H1 (cell line): ENCODE data around the gene MED12L. TPM values are rescaled to one million over a fixed set of nuclear protein-coding genes. Genes with fewer than 3 reads are reported as not detected.

Experiments
- CTCF ChIA-PET: fragments of 300-600 bp; sonication (Branson Sonifier 250); formaldehyde crosslinking; loops from one replicate; lab custom pipeline; 2021; ENCODE audit not compliant: partially characterized antibody; lab: Charles Lee
- POLR2A ChIA-PET: fragments of 300-600 bp; sonication (Branson Sonifier 250); formaldehyde crosslinking; loops from one replicate; lab custom pipeline; 2021; ENCODE audit warnings: inconsistent platforms; ENCODE audit not compliant: partially characterized antibody; lab: Charles Lee
- DNase-seq, 2 experiments: peaks; one replicate each; pipeline versions ENCODE4 v3.0.0 to v3.0.0-alpha.2; 2010 to 2022; ENCODE audit warnings: low spot score in 2 of 2, low read depth in 1 of 2, mixed read lengths in 1 of 2
- FAIRE-seq: peaks from 2 replicates; lab custom pipeline; 2011; peaks lifted over from hg19 to GRCh38; lab: Jason Lieb, UNC
- H2AFZ ChIP-seq: 2 replicates; pipeline ENCODE4 v1.8.1; 2012; ENCODE audit warnings: low read length, inconsistent platforms
- H2AK5ac ChIP-seq: 2 replicates; pipeline ENCODE4 v1.6.1; 2013; ENCODE audit warnings: low read depth, low read length
- H2BK120ac ChIP-seq: replicated peaks from 2 replicates; pipeline ENCODE3; 2013; ENCODE audit warnings: low read depth, low read length, inconsistent platforms
- H2BK12ac ChIP-seq: 2 replicates; pipeline ENCODE4 v1.6.1; 2013; ENCODE audit warnings: low read depth, low read length
- H2BK15ac ChIP-seq: 2 replicates; pipeline ENCODE4 v1.6.1; 2013; ENCODE audit warnings: low read length
- H2BK20ac ChIP-seq: 2 replicates; pipeline ENCODE4 v1.6.1; 2013; ENCODE audit warnings: low read length
- H2BK5ac ChIP-seq: 2 replicates; pipeline ENCODE4 v1.6.1; 2013; ENCODE audit warnings: low read depth, low read length
- H3K14ac ChIP-seq: 2 replicates; pipeline ENCODE4 v1.6.1; 2013; ENCODE audit warnings: inconsistent platforms; ENCODE audit not compliant: insufficient read length
- H3K18ac ChIP-seq: 2 replicates; pipeline ENCODE4 v1.6.1; 2013; ENCODE audit warnings: low read length; ENCODE audit errors: extremely low read depth
- H3K23ac ChIP-seq: 2 replicates; pipeline ENCODE4 v1.6.1; 2013; ENCODE audit warnings: inconsistent platforms; ENCODE audit not compliant: insufficient read length
- H3K23me2 ChIP-seq: 2 replicates; pipeline ENCODE4 v1.6.1; 2013; ENCODE audit warnings: low read depth, low read length
- H3K27ac ChIP-seq: 2 replicates; pipeline ENCODE4 v1.6.1; 2011; ENCODE audit warnings: low read depth, low read length, inconsistent platforms
- H3K27me3 ChIP-seq, 4 experiments: replicated peaks in 1 of 4; 1 replicate in 1 of 4; 2 replicates in 3 of 4; pipeline versions ENCODE4 v1.6.1 to v1.8.1; 2011 to 2013; ENCODE audit warnings: low read length in 3 of 4, mild to moderate bottlenecking in 3 of 4, inconsistent platforms in 2 of 4, mixed read lengths in 2 of 4, moderate library complexity in 1 of 4; ENCODE audit not compliant: control insufficient read depth in 3 of 4, insufficient read depth in 3 of 4; ENCODE audit errors: extremely low read depth in 1 of 4
- H3K36me3 ChIP-seq, 4 experiments: 2 replicates each; pipeline versions ENCODE4 v1.6.1 to v1.8.1; 2011 to 2013; ENCODE audit warnings: mild to moderate bottlenecking in 4 of 4, low read length in 3 of 4, moderate library complexity in 2 of 4, control low read depth in 1 of 4, inconsistent platforms in 1 of 4; ENCODE audit not compliant: insufficient read depth in 4 of 4, control insufficient read depth in 2 of 4
- H3K4ac ChIP-seq: replicated peaks from 2 replicates; pipeline ENCODE3; 2013; ENCODE audit warnings: low read length, low read depth, mixed read lengths, inconsistent platforms; ENCODE audit not compliant: insufficient read length
- H3K4me1 ChIP-seq, 4 experiments: replicated peaks in 1 of 4; 1 replicate in 1 of 4; 2 replicates in 3 of 4; pipeline versions ENCODE4 v1.6.1 to v1.8.1; 2011 to 2013; ENCODE audit warnings: low read length in 3 of 4, inconsistent platforms in 2 of 4, mixed read lengths in 1 of 4; ENCODE audit not compliant: insufficient read depth in 4 of 4, control insufficient read depth in 3 of 4
- H3K4me2 ChIP-seq, 2 experiments: 2 replicates each; pipeline versions ENCODE4 v1.6.1 to v1.8.1; 2011 to 2013; ENCODE audit warnings: low read depth in 2 of 2, low read length in 2 of 2, control low read depth in 1 of 2, inconsistent platforms in 1 of 2, mild to moderate bottlenecking in 1 of 2; ENCODE audit not compliant: insufficient read depth in 1 of 2
- H3K4me3 ChIP-seq, 4 experiments: fragments of 200-600, 300-600 bp in 1 of 4; sonication (generic), shearing (Covaris generic), sonication (Bioruptor Twin) in 1 of 4; 2 replicates each; pipeline versions ENCODE4 v1.5.1 to v1.8.1; 2011 to 2016; ENCODE audit warnings: low read length in 4 of 4, low read depth in 3 of 4, control low read depth in 2 of 4, inconsistent platforms in 2 of 4, mild to moderate bottlenecking in 2 of 4, mixed read lengths in 1 of 4, moderate library complexity in 1 of 4; ENCODE audit not compliant: insufficient read depth in 2 of 4; ENCODE audit errors: extremely low read depth in 1 of 4
- H3K56ac ChIP-seq: replicated peaks from 2 replicates; pipeline ENCODE3; 2013; ENCODE audit warnings: low read depth, mild to moderate bottlenecking, mixed read lengths, low read length, inconsistent platforms; ENCODE audit not compliant: insufficient read length
- H3K79me1 ChIP-seq: 2 replicates; pipeline ENCODE4 v1.6.1; 2013; ENCODE audit warnings: low read depth, low read length, control low read depth
- H3K79me2 ChIP-seq, 2 experiments: 2 replicates each; pipeline versions ENCODE4 v1.6.1 to v1.8.1; 2012 to 2013; ENCODE audit warnings: low read length in 2 of 2, mild to moderate bottlenecking in 2 of 2, inconsistent platforms in 1 of 2; ENCODE audit not compliant: insufficient read depth in 2 of 2, control insufficient read depth in 1 of 2
- H3K9ac ChIP-seq, 4 experiments: replicated peaks in 1 of 4; 1 replicate in 1 of 4; 2 replicates in 3 of 4; pipeline versions ENCODE4 v1.6.1 to v1.8.1; 2011 to 2013; ENCODE audit warnings: low read depth in 3 of 4, low read length in 3 of 4, control low read depth in 2 of 4, mild to moderate bottlenecking in 2 of 4, moderate library complexity in 2 of 4, inconsistent platforms in 1 of 4; ENCODE audit errors: extremely low read depth in 1 of 4
- H3K9me3 ChIP-seq, 2 experiments: 2 replicates each; pipeline versions ENCODE4 v1.6.1 to v1.8.1; 2012 to 2013; ENCODE audit warnings: mild to moderate bottlenecking in 2 of 2, moderate library complexity in 2 of 2, control low read depth in 1 of 2, inconsistent platforms in 1 of 2, low read depth in 1 of 2, low read length in 1 of 2, mixed read lengths in 1 of 2; ENCODE audit not compliant: insufficient read depth in 2 of 2
- H4K20me1 ChIP-seq, 2 experiments: replicated peaks in 1 of 2; 2 replicates each; pipeline versions ENCODE3 to v1.8.1; 2011 to 2013; ENCODE audit warnings: inconsistent platforms in 2 of 2, low read length in 2 of 2, mild to moderate bottlenecking in 1 of 2; ENCODE audit not compliant: insufficient read depth in 2 of 2, control insufficient read depth in 1 of 2
- H4K5ac ChIP-seq: 2 replicates; pipeline ENCODE4 v1.6.1; 2013; ENCODE audit warnings: low read length, low read depth, mixed read lengths, inconsistent platforms; ENCODE audit not compliant: insufficient read length
- H4K8ac ChIP-seq: 2 replicates; pipeline ENCODE4 v1.8.0; 2013; ENCODE audit warnings: mild to moderate bottlenecking, moderate library complexity, low read length, inconsistent platforms; ENCODE audit not compliant: insufficient read depth; ENCODE audit errors: extremely low read depth
- H4K91ac ChIP-seq: replicated peaks from 2 replicates; pipeline ENCODE3; 2013; ENCODE audit warnings: low read length, mixed read lengths, inconsistent platforms; ENCODE audit not compliant: insufficient read length
- ATF3 ChIP-seq: IDR thresholded peaks from 2 replicates; pipeline ENCODE4 v1.6.1; 2011; ENCODE audit warnings: low read depth, mild to moderate bottlenecking, low read length; ENCODE audit not compliant: insufficient read depth
- BRCA1 ChIP-seq: IDR thresholded peaks from 2 replicates; pipeline ENCODE4 v1.6.1; 2012; ENCODE audit warnings: low read depth, low read length, improper control_type of control experiment
- CHD1 ChIP-seq: IDR thresholded peaks from 2 replicates; pipeline ENCODE4 v1.6.1; 2012; ENCODE audit warnings: low read depth, low read length, improper control_type of control experiment
- CREB1 ChIP-seq: IDR thresholded peaks from 2 replicates; pipeline ENCODE4 v1.6.1; 2012; ENCODE audit warnings: inconsistent platforms
- EGR1 ChIP-seq: IDR thresholded peaks from 2 replicates; pipeline ENCODE4 v1.6.1; 2011; ENCODE audit warnings: low read depth, low read length, borderline replicate concordance
- NRF1 ChIP-seq: IDR thresholded peaks from 2 replicates; pipeline ENCODE4 v1.6.1; 2011; ENCODE audit warnings: mild to moderate bottlenecking, low read depth, low read length, improper control_type of control experiment
- SP1 ChIP-seq: IDR thresholded peaks from 2 replicates; pipeline ENCODE4 v1.6.1; 2011; ENCODE audit warnings: low read depth, low read length
- TBP ChIP-seq: IDR thresholded peaks from 2 replicates; pipeline ENCODE4 v1.6.1; 2011; ENCODE audit warnings: low read depth, low read length, improper control_type of control experiment
- TCF12 ChIP-seq: IDR thresholded peaks from 2 replicates; pipeline ENCODE4 v1.6.1; 2011; ENCODE audit warnings: low read depth, mild to moderate bottlenecking, low read length
- WGBS, 2 experiments: shearing (Covaris generic) in 1 of 2; methylation state at CpG; one replicate each; pipeline versions ENCODE4 v1.1.6 to v1.1.7; 2013 to 2015; ENCODE audit warnings: low lambda C conversion rate in 2 of 2, mixed read lengths in 2 of 2, inconsistent platforms in 1 of 2, low coverage in 1 of 2, missing lambda C conversion rate in 1 of 2; ENCODE audit not compliant: insufficient replicate concordance in 2 of 2, insufficient coverage in 1 of 2, insufficient read length in 1 of 2; ENCODE audit errors: extremely low coverage in 1 of 2, missing lambda C conversion rate in 1 of 2; 5-methylcytosine and 5-hydroxymethylcytosine counted together
- polyA plus RNA-seq, 7 experiments: library from polyadenylated mRNA; depleted of rRNA in 3 of 7; stranded (reverse) in 5 of 7; unstranded in 2 of 7; fragments of >200 nt in 5 of 7; fragments of 200-250 nt in 2 of 7; gene quantifications; 1 replicate in 5 of 7; 2 replicates in 1 of 7; 4 replicates in 1 of 7; pipeline versions ENCODE4 v1.2.1 to v1.2.3, GENCODE V29; 2011 to 2013; ENCODE audit warnings: missing spikeins in 2 of 7, mixed read lengths in 2 of 7
- total RNA-seq: library from RNA; stranded (reverse); fragmentation: NEBNext Ultra II Directional; extraction: Animal tissue kit (Norgen Biotek cat#: 25700); gene quantifications from 2 replicates; pipeline ENCODE4 v1.2.1, GENCODE V29; 2021
- TF ChIP-seq, protein P1 (sequence below): IDR thresholded peaks from 2 replicates; pipeline ENCODE4 v1.6.1; 2012; ENCODE audit warnings: low read length, inconsistent platforms

Gene MED12L
- total and polyA plus RNA-seq, 2 of the 8 experiments (the other 6 are each of a cell fraction or from before 2014, with no cell fraction given): 3.6 to 26.2 TPM

DNA sequence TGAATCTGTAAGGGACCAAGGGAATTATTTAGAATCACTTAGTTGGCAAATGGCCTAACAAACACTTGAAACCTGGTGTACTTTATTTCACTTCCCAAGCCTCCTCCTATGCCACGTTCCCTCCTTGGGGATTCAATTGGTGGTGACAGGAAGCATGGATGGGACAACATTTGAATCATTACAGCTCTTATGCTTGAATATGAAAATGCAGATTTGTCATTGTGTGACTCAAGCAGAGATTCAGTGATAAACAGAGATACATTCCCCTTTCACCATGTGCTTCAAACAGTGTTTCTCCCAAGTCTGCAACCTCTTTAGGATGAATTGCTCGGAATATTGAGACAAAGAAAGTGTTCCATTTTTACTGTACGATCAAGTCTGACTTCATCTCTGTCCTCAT is 32.7 kb upstream of the MED12L start:
- Histone ChIP-seq H2BK20ac (no peak overlapping the region), H4K5ac (no peak overlapping the region), H3K23ac (no peak overlapping the region), H3K56ac (no peak overlapping the region)
- POLR2A ChIA-PET: no interaction called here
- TF ChIP-seq, protein P1, sequence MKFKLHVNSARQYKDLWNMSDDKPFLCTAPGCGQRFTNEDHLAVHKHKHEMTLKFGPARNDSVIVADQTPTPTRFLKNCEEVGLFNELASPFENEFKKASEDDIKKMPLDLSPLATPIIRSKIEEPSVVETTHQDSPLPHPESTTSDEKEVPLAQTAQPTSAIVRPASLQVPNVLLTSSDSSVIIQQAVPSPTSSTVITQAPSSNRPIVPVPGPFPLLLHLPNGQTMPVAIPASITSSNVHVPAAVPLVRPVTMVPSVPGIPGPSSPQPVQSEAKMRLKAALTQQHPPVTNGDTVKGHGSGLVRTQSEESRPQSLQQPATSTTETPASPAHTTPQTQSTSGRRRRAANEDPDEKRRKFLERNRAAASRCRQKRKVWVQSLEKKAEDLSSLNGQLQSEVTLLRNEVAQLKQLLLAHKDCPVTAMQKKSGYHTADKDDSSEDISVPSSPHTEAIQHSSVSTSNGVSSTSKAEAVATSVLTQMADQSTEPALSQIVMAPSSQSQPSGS: no peak
- TF ChIP-seq SP1: no peak
- TF ChIP-seq NRF1: no peak
- TF ChIP-seq ATF3: no peak
- TF ChIP-seq EGR1: no peak
- TF ChIP-seq TBP: no peak
- no peak for TF ChIP-seq CREB1
- no peak for TF ChIP-seq CHD1
- TF ChIP-seq BRCA1: no peak
- no peak for TF ChIP-seq TCF12
- TF ChIP-seq, all 59 proteins: peak for 0
- H2BK5ac ChIP-seq: no peak overlapping the region
- FAIRE-seq: no peak
- no peak overlapping the region for H3K4me2 ChIP-seq
- H2AFZ ChIP-seq: no peak overlapping the region
- no peak overlapping the region for H3K4me3 ChIP-seq
- H3K27ac ChIP-seq: no peak overlapping the region
- H3K18ac ChIP-seq: no peak overlapping the region
- CTCF ChIA-PET: no interaction called here
- no peaks in the 10 kb centered on the region for H3K79me2 ChIP-seq
- H2BK120ac ChIP-seq: no peak overlapping the region
- H3K4me1 ChIP-seq: no peaks in the 10 kb centered on the region
- no peak overlapping the region for H2BK15ac ChIP-seq
- no peaks in the 10 kb centered on the region for H3K79me1 ChIP-seq
- no peak overlapping the region for H2AK5ac ChIP-seq
- no peak overlapping the region for H3K9ac ChIP-seq
- H3K4ac ChIP-seq: no peak overlapping the region
- no peaks in the 10 kb centered on the region for H3K9me3 ChIP-seq
- no peak overlapping the region for H4K91ac ChIP-seq
- 94% methylated on average over 3 of the region's 3 CpGs; no CpG with 5 or more reads in 1 of the 2 experiments for WGBS, 2 experiments
- H3K27me3 ChIP-seq: no peaks in the 10 kb centered on the region
- no peaks in the 10 kb centered on the region for H3K36me3 ChIP-seq
- H3K14ac ChIP-seq: no peak overlapping the region
- no peaks in the 10 kb centered on the region for H3K23me2 ChIP-seq
- no peak overlapping the region for H4K8ac ChIP-seq
- no peak overlapping the region for H2BK12ac ChIP-seq
- H4K20me1 ChIP-seq: no peaks in the 10 kb centered on the region
- no peak for DNase-seq
